OCI-LY3 (cell line): ENCODE measurements around the gene TRIM38.
"Not testable (repeated sequence)": the region's sequence is repeated elsewhere in the genome, so short reads cannot be mapped to it uniquely, and the experiment has no call there.

ENCODE experiments used
- H2AFZ ChIP-seq: fragments of 200-600, 300-600 bp; shearing (Covaris generic); 2 replicates; pipeline ENCODE4 v1.6.0; 2014; ENCODE audit warnings: antibody characterized with exemption, low read depth, low read length
- H3K27ac ChIP-seq: fragments of 200-600, 300-600 bp; sonication (generic); 2 replicates; pipeline ENCODE4 v1.5.1; 2014; ENCODE audit warnings: mild to moderate bottlenecking, low read length, moderate library complexity, mixed read lengths
- H3K27me3 ChIP-seq: fragments of 200-600, 300-600 bp; sonication (generic); 2 replicates; pipeline ENCODE4 v1.6.1; 2014; ENCODE audit warnings: low read depth, low read length, mixed read lengths
- H3K36me3 ChIP-seq: fragments of 200-600, 300-600 bp; sonication (generic); replicated peaks from 2 replicates; pipeline ENCODE3; 2014; ENCODE audit warnings: low read depth, low read length, mixed read lengths
- H3K4me1 ChIP-seq: fragments of 300-600, 200-600 bp; sonication (generic); 2 replicates; pipeline ENCODE4 v1.6.1; 2014; ENCODE audit warnings: low read length, mixed read lengths
- H3K4me2 ChIP-seq: fragments of 200-600, 300-600 bp; sonication (generic); 2 replicates; pipeline ENCODE4 v1.6.1; 2014; ENCODE audit warnings: low read length, mixed read lengths
- H3K4me3 ChIP-seq: fragments of 300-600, 200-600 bp; sonication (generic); 2 replicates; pipeline ENCODE4 v1.5.1; 2014; ENCODE audit warnings: antibody characterized with exemption, mild to moderate bottlenecking, low read length, moderate library complexity
- H3K79me2 ChIP-seq: fragments of 300-600, 200-600 bp; shearing (Covaris generic); 2 replicates; pipeline ENCODE4 v1.6.1; 2014; ENCODE audit warnings: mild to moderate bottlenecking, low read length, mixed read lengths
- H3K9ac ChIP-seq: fragments of 300-600, 200-600 bp; shearing (Covaris generic); 2 replicates; pipeline ENCODE4 v1.6.0; 2014; ENCODE audit warnings: mild to moderate bottlenecking, low read length, moderate library complexity
- H3K9me3 ChIP-seq: fragments of 200-600, 300-600 bp; shearing (Covaris generic); 2 replicates; pipeline ENCODE4 v1.6.1; 2014; ENCODE audit warnings: low read length, mixed read lengths; ENCODE audit not compliant: insufficient read depth
- H4K20me1 ChIP-seq: fragments of 200-600, 300-600 bp; sonication (generic); 2 replicates; pipeline ENCODE4 v1.6.1; 2016; ENCODE audit warnings: low read length, mixed read lengths; ENCODE audit not compliant: insufficient read depth
- EZH2phosphoT487 ChIP-seq: fragments of 200-600 bp; shearing (Covaris generic); IDR thresholded peaks from 2 replicates; pipeline ENCODE4 v1.6.1; 2018; ENCODE audit warnings: antibody characterized with exemption, mixed run types, low read depth
- TF ChIP-seq, protein P1 (sequence below): fragments of 200-600, 300-600 bp; sonication (generic); IDR thresholded peaks from 2 replicates; pipeline ENCODE4 v1.5.1; 2014; ENCODE audit warnings: antibody characterized with exemption, low read length, low read depth

The TRIM38 gene

GRCh38 chr6:26006086-26006939 lies 43.7 kb downstream of the TRIM38 start:
- no peak overlapping the region for H3K4me2 ChIP-seq
- H3K9ac ChIP-seq, result no peak overlapping the region
- H3K36me3 ChIP-seq, result no peaks in the 10 kb centered on the region
- H3K79me2 ChIP-seq, result no peaks in the 10 kb centered on the region
- no peaks in the 10 kb centered on the region for H3K4me1 ChIP-seq
- no peak overlapping the region for H2AFZ ChIP-seq
- no peaks in the 10 kb centered on the region for H3K9me3 ChIP-seq
- H3K4me3 ChIP-seq, result no peak overlapping the region
- H3K27me3 ChIP-seq, result no peaks in the 10 kb centered on the region
- H4K20me1 ChIP-seq, result no peaks in the 10 kb centered on the region
- no peak for TF ChIP-seq EZH2phosphoT487
- TF ChIP-seq, protein P1, sequence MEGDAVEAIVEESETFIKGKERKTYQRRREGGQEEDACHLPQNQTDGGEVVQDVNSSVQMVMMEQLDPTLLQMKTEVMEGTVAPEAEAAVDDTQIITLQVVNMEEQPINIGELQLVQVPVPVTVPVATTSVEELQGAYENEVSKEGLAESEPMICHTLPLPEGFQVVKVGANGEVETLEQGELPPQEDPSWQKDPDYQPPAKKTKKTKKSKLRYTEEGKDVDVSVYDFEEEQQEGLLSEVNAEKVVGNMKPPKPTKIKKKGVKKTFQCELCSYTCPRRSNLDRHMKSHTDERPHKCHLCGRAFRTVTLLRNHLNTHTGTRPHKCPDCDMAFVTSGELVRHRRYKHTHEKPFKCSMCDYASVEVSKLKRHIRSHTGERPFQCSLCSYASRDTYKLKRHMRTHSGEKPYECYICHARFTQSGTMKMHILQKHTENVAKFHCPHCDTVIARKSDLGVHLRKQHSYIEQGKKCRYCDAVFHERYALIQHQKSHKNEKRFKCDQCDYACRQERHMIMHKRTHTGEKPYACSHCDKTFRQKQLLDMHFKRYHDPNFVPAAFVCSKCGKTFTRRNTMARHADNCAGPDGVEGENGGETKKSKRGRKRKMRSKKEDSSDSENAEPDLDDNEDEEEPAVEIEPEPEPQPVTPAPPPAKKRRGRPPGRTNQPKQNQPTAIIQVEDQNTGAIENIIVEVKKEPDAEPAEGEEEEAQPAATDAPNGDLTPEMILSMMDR, result no peak
- no peak overlapping the region for H3K27ac ChIP-seq

- not testable (repeated sequence) for H2AFZ ChIP-seq, H3K4me3 ChIP-seq, H3K36me3 ChIP-seq
Measured at GRCh38 chr6:26006940-26007305, 44.3 kb downstream of the TRIM38 start.

DNA sequence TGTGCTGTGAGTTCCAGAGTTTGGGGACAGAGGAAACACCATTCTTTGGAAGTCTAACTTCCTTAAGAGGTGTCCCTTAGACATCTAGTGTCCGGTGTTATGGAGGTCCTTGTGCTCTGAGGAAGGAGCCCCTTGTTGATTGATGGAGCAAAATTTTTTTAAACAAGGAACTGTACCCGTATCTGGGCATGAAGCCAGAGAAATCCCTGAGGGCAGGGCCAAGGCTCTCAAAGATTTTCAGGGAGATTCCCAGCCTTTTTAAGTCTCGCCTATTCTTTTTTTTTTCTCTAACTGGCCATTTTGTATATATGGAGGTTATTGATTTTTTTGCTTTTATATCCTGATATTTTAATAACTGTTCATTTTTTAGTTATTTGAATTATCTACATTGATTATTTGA lies 45.9 kb downstream of the TRIM38 start:
- Histone ChIP-seq H3K27me3 (no peaks in the 10 kb centered on the region), H3K4me1 (no peaks in the 10 kb centered on the region), H3K36me3 (no peaks in the 10 kb centered on the region), H2AFZ (no peak overlapping the region), H3K79me2 (no peaks in the 10 kb centered on the region), H3K4me2 (no peak overlapping the region), H3K9ac (no peak overlapping the region), H3K27ac (no peak overlapping the region), H3K4me3 (no peak overlapping the region), H4K20me1 (no peaks in the 10 kb centered on the region), H3K9me3 (no peaks in the 10 kb centered on the region)
- TF ChIP-seq, protein P1, result no peak
- no peak for TF ChIP-seq EZH2phosphoT487

More at GRCh38 chr6:26006940-26007305, 44.3 kb downstream of the TRIM38 start:
- H3K4me2 ChIP-seq, H3K4me1 ChIP-seq, H3K9ac ChIP-seq, H3K79me2 ChIP-seq, H3K27ac ChIP-seq, H3K27me3 ChIP-seq, H3K9me3 ChIP-seq, H4K20me1 ChIP-seq: not testable (repeated sequence)

GRCh38 chr6:26009817-26010216 lies 47.2 kb downstream of the TRIM38 start:
- Histone ChIP-seq H3K79me2 (no peaks in the 10 kb centered on the region), H3K4me2 (no peak overlapping the region), H4K20me1 (no peaks in the 10 kb centered on the region), H3K27me3 (no peaks in the 10 kb centered on the region), H2AFZ (no peak overlapping the region), H3K36me3 (no peaks in the 10 kb centered on the region), H3K4me3 (no peak overlapping the region), H3K27ac (no peak overlapping the region), H3K4me1 (no peaks in the 10 kb centered on the region), H3K9me3 (no peaks in the 10 kb centered on the region), H3K9ac (no peak overlapping the region)
- TF ChIP-seq EZH2phosphoT487, result no peak
- TF ChIP-seq, protein P1, result no peak
